Type B pancreatic cell (in vitro differentiated cells): ENCODE results near the gene ASNS. TPM values are rescaled to one million over a fixed set of nuclear protein-coding genes. Genes with fewer than 3 reads are reported as not detected.
A peak's percentile ranks its signal among the peaks of the same experiment; 100 is the strongest.
"Not testable (repeated sequence)": the region's sequence is repeated elsewhere in the genome, so short reads cannot be mapped to it uniquely, and the experiment has no call there.

Source experiments
- DNase-seq: peaks from one replicate; pipeline ENCODE4 v3.0.0; 2021; ENCODE audit warnings: mixed read lengths; ENCODE audit not compliant: unreplicated experiment; ENCODE audit errors: extremely low spot score
- H3K27ac Mint-ChIP-seq: 2 replicates; pipeline ENCODE4 v1.8.0; 2021; ENCODE audit warnings: mild to moderate bottlenecking, mixed read lengths
- H3K27me3 Mint-ChIP-seq: 2 replicates; pipeline ENCODE4 v1.8.0; 2021; ENCODE audit warnings: mixed read lengths
- H3K36me3 Mint-ChIP-seq: 2 replicates; pipeline ENCODE4 v1.8.0; 2021; ENCODE audit warnings: mixed read lengths
- H3K4me1 Mint-ChIP-seq: one replicate; pipeline ENCODE4 v1.8.0; 2021; ENCODE audit warnings: mixed read lengths; ENCODE audit not compliant: unreplicated experiment
- H3K4me3 Mint-ChIP-seq: 2 replicates; pipeline ENCODE4 v1.8.0; 2021; ENCODE audit warnings: mild to moderate bottlenecking, mixed read lengths
- H3K9me3 Mint-ChIP-seq: 2 replicates; pipeline ENCODE4 v1.8.0; 2021; ENCODE audit warnings: mixed read lengths
- CTCF ChIP-seq: fragments of 200-600 bp; sonication (generic); conservative IDR thresholded peaks from 2 replicates; pipeline ENCODE4 v1.5.0; 2021; ENCODE audit warnings: antibody characterized with exemption, mild to moderate bottlenecking
- long read RNA-seq: library from polyadenylated mRNA; unstranded; transcript quantifications from one replicate; pipeline ENCODE4 v2.0.0, GENCODE V29; 2020
- total RNA-seq: library from RNA; stranded (reverse); gene quantifications from 2 replicates; pipeline ENCODE4 v1.2.1, GENCODE V29; 2021; ENCODE audit warnings: low replicate concordance

Gene ASNS
- 48.0 and 50.5 TPM in 2 replicates for total RNA-seq
- long read RNA-seq, transcript ASNS-202 (13 exons, 1,994 nt), result major isoform, 260 of 277 reads
- long read RNA-seq, transcript ASNS-209 (13 exons, 1,812 nt), result minor isoform, 7 of 277 reads
- long read RNA-seq, partial matches to known transcripts, result 2 of 277 reads
- long read RNA-seq, other reads (novel, unspliced or antisense), result 5 of 277 reads

- Mint-ChIP-seq H3K9me3 (no peaks in the 10 kb centered on the region), H3K4me1 (no peaks in the 10 kb centered on the region), H3K27ac (peak within 1 kb of the TSS; percentile 84), H3K36me3 (no peaks in the 10 kb centered on the region), H3K4me3 (peak within 1 kb of the TSS; percentile 91), H3K27me3 (peaks cover 10% of the 10 kb centered on the region)
- peak; percentile 93 for DNase-seq
- TF ChIP-seq CTCF, result no peak
These were observed at the start of gene ASNS for GRCh38 chr7:97872025-97872669. TSS of gene ASNS (minus strand) at chr7:97872408. CDS start at chr7:97869156, 3,252 bp downstream.

GRCh38 chr7:97921254-97921653 is 49.0 kb upstream of the ASNS start:
- not testable (repeated sequence) for H3K27me3 Mint-ChIP-seq, H3K4me3 Mint-ChIP-seq, H3K4me1 Mint-ChIP-seq, H3K9me3 Mint-ChIP-seq, H3K27ac Mint-ChIP-seq, DNase-seq, H3K36me3 Mint-ChIP-seq

GRCh38 chr7:97915267-97915666 is 43.1 kb upstream of the ASNS start:
- H3K36me3 Mint-ChIP-seq, H3K4me1 Mint-ChIP-seq, H3K4me3 Mint-ChIP-seq, DNase-seq, H3K27me3 Mint-ChIP-seq, H3K9me3 Mint-ChIP-seq, H3K27ac Mint-ChIP-seq: not testable (repeated sequence)

GRCh38 chr7:97912294-97912693 is 40.1 kb upstream of the ASNS start:
- not testable (repeated sequence) for H3K4me3 Mint-ChIP-seq, H3K27me3 Mint-ChIP-seq, H3K27ac Mint-ChIP-seq, H3K36me3 Mint-ChIP-seq, H3K9me3 Mint-ChIP-seq, DNase-seq, H3K4me1 Mint-ChIP-seq
- peak; percentile 36 for TF ChIP-seq CTCF

- H3K4me1 Mint-ChIP-seq, H3K27ac Mint-ChIP-seq, DNase-seq, H3K4me3 Mint-ChIP-seq, H3K27me3 Mint-ChIP-seq, H3K9me3 Mint-ChIP-seq, H3K36me3 Mint-ChIP-seq: not testable (repeated sequence)
These were observed 24.7 kb upstream of the ASNS start for GRCh38 chr7:97896893-97897292.

GRCh38 chr7:97891721-97892120 is 19.5 kb upstream of the ASNS start:
- H3K36me3 Mint-ChIP-seq, H3K9me3 Mint-ChIP-seq, DNase-seq, H3K4me1 Mint-ChIP-seq, H3K27ac Mint-ChIP-seq, H3K4me3 Mint-ChIP-seq, H3K27me3 Mint-ChIP-seq: not testable (repeated sequence)
- peak; percentile 19 for TF ChIP-seq CTCF

GRCh38 chr7:97879527-97879926 is 7.3 kb upstream of the ASNS start:
- not testable (repeated sequence) for H3K36me3 Mint-ChIP-seq

GRCh38 chr7:97874894-97875293 is 2.7 kb upstream of the ASNS start:
- H3K9me3 Mint-ChIP-seq, DNase-seq, H3K4me1 Mint-ChIP-seq, H3K27ac Mint-ChIP-seq, H3K4me3 Mint-ChIP-seq, H3K36me3 Mint-ChIP-seq: not testable (repeated sequence)
- H3K27me3 Mint-ChIP-seq, result peaks cover 10% of the 10 kb centered on the region

More at GRCh38 chr7:97879527-97879926, 7.3 kb upstream of the ASNS start:
- DNase-seq, H3K4me1 Mint-ChIP-seq, H3K27me3 Mint-ChIP-seq, H3K27ac Mint-ChIP-seq, H3K9me3 Mint-ChIP-seq, H3K4me3 Mint-ChIP-seq: not testable (repeated sequence)
